NK-92 treated with Interleukin-12 subunit alpha and Interleukin-12 subunit beta, amount 100 ng/mL, for 24 hours (cell line): ENCODE data around the gene APC.
"Not testable (repeated sequence)": the region's sequence is repeated elsewhere in the genome, so short reads cannot be mapped to it uniquely, and the experiment has no call there.

Experiments
- DNase-seq: peaks from one replicate; lab custom pipeline; 2025; lab: John Stamatoyannopoulos, UW

Gene APC

DNA sequence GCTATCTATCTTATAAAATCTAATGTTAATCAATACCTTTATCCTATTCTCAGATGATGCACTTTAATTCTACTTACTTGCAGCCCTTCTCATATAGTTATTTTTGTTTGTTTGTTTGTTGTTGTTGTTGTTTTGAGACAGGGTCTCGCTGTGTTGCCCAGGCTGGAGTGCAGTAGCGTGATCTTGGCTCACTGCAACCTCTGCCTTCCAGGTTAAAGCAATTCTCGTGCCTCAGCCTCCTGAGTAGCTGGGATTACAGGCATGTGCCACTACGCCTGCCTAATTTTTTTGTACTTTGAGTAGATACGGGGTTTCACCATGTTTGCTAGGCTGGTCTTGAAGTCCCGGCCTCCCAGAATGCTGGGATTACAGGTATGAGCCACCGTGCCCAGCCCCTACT is 20.8 kb upstream of the APC start:
- not testable (repeated sequence) for DNase-seq

DNA sequence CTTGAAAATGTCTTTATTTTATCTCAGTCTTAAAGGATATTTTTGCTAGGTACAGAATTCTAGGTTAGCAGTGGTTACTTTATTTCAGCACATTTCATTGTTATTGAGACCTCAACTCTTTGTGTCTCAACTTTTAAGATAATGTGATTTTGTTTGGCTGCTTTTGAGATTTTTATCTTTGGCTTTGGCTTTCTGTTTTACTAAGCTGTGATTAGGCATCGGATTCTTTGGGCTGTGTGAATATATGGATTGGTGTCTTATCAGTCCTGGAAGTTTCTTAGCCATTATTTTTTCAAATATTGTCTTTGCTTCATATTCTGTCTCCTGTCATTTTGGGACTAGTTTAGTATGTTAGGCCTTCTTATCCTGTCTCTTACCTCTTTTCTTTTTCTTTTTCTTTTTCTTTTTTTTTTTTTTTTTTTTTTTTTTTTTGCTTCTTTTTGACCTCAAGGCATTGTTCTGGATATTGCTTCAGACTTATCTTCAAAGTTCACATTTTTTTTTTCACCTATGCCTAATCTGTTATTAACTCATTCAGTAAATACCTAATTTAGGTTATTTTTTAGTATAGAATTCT is 20.1 kb upstream of the APC start:
- no peak for DNase-seq

DNA sequence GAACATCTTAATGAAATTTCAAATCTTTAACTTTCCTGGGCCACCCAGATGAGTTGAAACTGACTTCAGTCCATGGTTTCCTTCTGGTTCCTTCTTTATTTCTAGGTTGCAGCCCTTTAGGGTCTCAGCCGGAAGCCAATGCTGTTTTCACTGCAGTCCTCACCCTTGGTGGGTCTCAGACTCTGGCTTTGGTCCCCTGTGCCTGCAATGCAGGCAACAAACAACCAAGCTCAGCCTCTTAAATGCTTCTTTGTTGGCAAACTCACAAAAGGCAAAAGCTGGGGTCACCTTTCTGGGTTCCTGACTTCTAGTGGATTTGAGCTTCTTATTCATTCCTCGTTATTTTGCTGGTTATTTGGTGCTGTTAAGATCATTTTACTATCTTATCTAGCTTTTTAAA is 19.3 kb upstream of the APC start:
- no peak for DNase-seq

DNA sequence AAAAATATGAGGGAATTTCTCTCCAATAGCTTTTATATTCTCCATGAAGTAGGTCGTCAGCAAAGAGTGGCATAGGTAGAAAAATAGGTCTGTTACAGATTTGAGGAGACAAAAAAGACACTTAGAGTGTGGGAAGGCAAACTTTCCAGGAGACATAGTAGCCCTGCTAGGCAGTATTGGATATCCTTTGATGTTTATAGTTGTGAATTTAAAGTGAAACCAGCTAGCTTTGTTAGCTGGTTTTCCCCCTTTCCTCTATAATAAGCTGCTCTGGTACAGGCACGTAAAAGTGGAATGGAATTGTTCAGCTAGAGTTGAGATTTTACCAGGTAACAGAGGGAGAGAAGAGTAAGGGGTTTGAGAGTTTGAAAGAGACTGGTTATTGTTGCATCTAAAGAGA is 17.1 kb upstream of the APC start:
- no peak for DNase-seq

DNA sequence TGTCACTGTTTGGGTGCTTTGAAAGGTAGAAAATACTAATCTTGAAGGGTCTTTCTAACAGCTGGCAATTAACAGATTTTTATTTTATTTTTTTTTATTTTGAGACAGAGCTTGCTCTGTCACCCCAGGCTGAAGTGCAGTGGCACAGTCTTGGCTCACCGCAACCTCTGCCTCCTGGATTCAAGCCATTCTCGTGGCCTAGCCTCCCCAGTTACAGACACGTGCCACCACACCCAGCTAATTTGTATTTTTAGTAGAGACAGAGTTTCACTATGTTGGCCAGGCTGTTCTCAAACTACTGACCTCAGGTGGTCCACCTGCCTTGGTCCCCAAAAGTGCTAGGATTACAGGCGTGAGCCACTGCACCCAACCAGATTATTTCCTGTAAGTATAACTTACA is 12.8 kb upstream of the APC start:
- no peak for DNase-seq

DNA sequence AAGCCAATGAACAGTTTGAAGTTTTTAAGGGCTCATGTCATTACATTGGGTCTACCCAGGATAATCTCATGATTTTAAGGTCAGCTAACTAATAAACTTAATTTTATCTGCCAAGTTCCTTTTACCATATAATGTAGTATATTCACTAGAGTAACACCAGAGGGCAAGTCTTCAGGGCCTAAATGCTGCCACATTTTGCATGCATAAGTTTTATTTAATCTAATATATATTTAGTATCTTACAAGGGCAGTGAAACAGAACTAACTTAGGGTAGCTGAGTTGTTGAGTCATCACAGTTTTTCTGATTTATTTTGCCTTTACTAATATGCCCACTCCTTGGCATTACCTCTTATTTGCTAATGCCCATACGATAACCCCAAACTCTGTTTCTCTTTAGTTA is 8.1 kb upstream of the APC start:
- no peak for DNase-seq

DNA sequence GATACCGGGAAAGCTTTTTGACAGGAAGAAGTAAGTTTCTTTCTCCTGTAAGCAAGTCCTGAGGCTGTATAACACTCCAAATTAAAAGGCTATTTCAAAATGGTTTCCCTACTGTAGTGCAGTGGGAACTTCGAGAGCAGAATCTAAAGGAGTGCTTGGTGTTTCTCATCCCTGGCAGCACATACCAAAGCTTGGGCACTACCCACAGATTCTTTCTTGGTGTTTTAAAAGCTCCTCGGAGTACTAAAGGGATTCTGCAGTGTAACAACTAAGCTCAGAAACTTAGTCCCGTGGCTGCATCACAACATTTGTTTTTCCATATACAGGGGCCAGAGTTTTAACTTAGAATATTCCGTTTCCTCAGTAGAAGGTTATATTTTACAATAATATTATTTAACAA is 5.6 kb upstream of the APC start:
- no peak for DNase-seq

DNA sequence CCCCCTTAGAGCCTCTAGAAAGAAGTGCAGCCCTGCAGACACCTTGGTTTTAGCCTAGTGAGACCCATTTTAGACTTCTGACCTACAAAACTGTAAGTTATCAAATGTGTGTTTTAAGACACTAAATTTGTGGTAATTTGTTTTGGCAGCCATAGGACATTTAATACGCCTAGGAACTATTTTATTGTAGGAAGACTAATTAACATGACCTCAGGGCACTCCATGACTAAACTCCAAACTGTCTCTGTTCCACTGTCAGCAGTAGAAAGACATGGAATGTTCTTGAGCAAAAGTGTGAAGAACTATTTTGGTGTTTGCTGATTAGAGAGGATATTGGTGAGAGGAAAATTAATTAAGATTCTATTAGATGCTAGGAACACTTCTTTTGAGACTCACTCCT is 4.1 kb upstream of the APC start:
- DNase-seq, result no peak

DNA sequence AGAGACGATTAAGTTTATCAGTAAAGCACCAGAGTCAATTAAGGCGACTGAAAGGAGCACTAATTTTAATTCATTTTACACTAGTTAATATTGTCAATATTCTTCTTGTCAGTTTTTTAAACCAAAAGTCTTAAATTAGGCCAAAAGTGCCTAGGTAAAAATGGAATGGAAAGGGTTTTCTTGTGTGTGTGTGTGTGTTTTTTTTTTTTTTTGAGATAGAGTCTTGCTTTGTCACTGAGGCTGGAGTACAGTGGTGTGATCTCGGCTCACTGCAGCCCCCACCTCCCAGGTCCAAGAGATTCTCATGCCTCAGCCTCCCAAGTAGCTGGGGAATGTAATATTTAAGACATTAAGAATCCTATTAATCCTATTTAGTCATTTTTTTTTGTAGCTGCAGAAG is 3.1 kb upstream of the APC start:
- DNase-seq, result no peak

DNA sequence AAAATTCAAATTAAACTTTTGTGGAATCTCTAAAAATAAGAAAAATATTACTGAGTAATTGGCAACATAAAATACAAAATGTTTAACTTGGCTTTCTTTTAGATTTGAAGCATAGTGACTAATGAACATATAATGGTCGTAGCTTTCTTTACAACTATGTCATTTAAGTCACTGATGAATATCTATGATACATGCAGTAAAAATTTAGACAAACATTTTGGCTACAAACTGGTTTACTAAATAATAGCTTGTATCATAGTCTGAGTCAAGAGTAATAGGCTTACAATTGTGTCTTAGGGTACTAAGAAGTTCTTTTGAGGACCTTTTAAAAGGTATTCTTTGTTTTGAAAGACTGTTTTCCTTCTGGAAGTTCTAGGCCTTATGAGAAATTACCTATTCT is 2.0 kb upstream of the APC start:
- DNase-seq, result no peak

DNA sequence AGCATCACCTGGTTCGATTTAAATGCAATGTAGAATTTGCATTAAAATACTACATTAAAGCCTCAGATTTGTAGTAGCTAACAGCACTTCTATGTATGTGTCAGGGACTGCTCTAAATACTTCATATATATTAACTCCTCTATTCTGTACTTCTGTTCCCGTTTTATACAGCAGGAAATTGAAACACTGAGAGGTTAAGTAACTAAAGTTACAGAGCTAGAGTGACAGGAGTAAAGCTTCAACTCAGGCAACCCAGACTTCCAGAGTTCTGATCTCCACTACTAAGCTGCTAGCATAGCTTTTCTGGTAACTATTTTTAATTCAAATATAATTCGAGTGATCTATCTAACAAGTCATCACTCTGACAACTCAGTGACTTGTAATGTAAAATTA is 619 bp upstream of the APC start:
- no peak for DNase-seq

DNA sequence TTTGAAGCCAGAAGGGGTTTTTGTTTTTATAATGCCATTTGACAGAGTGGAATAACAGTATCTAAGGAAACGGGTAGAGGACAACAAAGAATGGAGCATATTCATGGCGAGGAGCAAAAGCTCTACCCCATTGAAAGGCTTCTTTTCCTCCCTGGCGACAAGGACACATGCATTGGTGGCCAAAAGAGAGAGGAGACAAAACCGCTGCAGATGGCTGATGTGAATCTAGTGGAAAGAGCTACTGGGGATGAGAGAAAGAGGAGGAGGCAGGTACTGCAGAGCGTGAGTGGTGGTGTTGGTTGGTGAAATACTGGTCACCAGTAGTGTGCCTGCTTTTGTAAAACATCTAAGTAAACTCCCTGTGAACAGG is 491 bp downstream of the APC start:
- no peak for DNase-seq

DNA sequence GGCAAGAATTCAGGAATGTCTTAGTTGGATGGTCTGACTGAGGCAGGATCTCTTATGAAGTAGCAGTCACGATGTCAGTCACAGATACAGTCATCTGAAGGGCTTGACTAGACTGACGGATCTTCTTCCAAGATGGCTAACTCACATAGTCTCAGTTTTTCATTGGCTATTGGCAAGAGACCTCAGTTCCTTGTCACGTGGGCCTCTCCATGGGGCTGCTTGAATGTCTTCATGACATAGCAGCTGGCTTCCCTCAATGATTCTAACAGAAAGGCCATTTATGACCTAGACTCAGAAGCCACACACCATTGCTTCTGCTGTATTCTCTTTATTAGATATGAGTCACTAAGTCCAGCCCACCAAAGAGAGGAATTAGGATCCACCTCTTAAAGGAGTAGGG is 4.7 kb downstream of the APC start:
- no peak for DNase-seq

DNA sequence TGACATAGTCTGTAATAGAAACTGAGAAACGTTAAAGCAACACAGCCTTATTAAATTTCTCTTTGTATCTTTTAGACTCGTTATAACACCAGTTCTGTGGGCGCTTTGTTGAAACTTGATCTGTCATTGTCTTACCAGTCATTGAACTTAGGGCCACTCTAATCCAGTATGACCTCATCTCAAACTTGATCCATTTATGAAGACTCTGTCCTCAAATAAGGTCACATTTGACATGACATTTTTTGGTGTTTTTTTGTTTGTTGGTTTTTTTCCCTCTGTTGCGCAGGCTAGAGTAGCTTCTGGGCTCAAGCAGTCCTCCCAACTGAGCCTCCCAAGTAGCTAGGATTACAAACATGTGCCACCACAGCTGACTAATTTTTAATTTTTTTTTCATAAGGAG is 5.9 kb downstream of the APC start:
- no peak for DNase-seq

DNA sequence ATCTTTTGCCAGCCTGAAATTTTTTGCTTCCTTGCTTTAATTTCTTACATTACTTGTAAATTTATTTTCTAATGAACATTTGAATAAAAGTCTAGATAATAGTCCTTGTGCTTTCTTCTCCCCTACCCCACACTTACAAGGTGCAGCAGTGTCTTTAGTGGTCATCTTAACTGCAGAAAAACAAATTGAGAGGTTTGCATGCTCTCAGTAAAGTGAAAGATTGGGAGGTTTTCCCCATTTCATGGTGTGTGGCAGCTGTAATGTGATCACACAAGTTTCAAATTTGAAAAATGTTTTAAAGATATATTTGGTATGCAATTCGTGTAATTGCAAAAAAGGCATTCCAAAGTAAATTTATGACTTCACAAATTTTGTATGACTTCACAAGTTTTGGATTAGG is 14.7 kb downstream of the APC start:
- no peak for DNase-seq

DNA sequence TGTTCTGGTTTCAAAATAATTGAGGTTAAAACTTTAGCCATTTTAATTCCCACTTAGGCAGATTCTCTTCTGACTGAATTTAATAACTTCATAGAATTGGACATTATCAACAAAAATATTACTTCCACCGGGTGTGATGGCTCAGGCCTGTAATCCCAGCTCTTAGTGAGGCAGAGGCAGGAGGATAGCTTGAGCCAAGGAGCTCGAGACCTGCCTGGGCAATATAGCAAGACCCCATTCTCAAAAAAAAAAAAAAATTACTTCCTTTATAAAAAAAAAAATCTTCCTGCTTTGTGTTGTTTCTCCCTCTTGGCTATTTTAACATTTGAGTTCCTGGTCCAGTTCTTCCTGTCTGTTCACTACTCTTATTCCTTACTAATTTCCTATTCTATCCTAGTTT is 18.0 kb downstream of the APC start:
- no peak for DNase-seq

DNA sequence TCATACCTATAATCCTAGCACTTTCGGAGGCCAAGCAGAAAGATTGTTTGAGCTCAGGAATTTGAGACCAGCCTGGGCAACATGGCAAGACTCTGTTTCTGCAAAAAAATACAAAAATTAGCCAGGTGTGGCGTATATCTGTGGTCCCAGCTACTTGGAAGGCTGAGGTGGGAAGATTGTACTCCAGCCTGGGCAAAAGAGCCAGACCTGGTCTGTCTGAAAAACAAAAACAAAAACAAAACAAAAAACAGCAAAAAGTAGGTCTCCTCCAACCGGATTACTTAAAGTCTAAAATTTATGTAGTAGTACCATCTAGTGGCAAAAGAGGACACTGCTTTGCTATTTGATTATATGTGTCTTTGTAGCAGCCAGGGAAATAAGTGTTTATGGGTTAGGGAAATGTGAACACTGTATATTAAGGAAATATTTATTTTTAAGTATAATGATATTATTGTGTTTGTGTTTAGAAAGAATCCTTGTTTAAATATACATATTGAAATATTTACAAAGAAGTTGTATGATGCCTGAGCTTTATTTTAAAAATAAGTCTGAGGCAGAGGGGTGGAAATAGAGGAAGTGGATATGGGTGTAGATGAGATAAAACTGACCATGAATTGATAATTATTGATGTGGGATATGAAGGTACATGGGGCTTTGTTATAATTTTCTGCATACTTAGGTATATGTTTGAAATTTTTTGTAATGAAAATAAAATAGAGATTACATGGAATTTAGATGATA is 20.0 kb downstream of the APC start:
- no peak for DNase-seq

DNA sequence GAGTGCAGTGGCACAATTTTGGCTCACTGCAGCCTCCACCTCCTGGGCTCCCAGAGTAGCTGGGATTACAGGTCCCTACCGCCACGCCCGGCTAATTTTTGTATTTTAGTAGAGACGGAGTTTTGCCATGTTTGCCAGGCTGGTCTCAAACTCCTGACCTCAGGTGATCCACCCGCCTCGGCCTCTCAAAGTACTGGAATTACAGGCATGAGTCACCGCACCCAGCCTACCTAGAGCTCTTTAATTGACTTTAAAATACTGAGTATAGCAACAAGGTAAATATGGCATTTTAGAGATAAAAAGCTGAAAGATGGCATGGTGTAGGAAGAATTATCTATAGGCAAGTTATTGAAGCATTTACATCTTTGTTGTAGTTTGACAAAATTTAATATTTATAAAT is 21.0 kb downstream of the APC start:
- no peak for DNase-seq

DNA sequence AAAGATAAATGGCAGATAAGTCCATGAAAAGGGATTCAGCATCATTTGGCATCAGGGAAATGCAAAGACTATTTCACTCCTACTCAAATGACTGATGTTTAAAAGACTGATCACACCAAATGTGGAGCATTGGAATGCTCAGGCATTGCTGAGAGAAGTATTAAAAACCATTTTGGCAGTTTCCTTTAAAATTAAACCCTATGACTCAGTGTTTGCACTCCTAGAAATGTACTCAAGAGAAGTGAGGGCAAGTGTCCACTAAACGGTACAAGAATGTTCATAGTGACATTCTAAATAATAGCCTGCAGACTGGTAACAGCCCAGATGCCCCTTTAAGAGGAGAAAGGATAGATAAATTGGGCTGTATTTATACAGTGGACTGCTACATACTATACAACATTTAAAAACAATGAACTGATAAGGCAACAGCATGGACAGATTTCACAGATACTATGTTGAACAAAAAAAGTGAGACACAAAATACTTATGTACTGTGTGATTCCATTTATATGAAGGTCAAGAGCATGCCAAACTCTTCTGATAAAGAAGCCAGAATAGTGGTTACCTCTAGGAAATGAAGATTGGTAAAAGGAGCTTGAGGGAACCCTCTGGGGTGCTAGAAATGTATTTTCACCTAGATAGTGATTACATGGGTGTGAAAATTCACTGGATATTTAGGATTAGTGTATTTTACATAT is 24.6 kb downstream of the APC start:
- DNase-seq, result no peak

DNA sequence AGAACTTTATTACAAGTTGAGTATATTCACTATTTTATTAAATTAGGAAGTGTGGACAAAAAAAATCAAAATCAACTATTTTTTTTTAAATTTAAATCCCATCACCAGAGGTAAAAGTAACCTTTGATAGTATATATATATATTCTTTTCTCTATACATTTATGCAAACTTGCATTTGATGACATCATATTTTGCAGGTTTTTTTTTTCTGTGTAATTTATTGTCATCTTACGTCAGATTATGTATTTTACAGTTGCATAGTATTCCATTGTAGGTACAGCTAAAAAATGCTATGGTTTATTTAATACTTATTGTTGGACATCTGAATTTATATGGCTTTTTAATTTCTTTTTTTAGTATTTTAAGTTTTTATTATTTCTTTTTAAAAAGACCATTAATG is 25.5 kb downstream of the APC start:
- no peak for DNase-seq

DNA sequence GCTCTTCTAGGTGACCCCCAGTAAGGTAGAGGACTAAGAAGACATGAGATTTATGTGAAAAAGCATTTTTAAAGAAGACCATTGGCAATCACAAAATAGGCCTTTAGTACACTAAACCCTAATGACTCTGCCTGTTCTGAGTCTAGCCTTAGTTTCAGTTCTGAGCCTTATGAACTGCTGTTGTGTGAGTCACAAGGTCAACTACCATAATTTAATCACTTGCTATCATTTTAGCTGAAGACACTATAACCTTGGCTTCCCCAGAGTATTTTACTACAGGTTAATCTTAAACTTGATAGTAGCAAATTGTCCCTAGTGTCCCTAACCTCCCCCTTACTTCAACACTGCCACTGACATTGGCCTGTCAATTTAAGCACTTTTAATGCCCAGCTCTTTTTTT is 34.4 kb downstream of the APC start:
- no peak for DNase-seq

DNA sequence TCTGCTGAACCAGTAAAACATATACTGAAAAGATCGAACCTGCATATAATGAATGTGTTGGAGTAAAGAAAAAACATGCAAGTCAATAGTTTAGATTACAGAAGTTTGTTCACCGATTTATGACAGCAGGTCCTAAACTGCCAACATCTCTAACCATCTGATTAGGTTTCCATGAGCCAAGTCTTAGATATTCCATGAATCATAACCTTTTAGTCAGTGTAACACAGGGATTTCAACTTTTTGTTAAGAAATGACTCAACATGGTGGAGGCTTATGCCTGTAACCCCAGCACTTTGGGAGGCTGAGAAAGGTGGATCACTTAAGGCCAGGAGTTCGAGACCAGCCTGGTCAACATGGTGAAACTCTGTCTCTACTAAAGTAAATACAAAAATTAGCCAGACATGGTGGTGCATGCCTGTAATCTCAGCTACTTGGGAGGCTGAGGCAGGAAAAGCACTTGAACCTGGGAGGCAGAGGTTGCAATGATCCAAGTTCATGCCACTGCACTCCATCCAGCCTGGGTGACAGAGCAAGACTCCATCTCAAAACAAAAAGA is 38.7 kb downstream of the APC start:
- DNase-seq, result no peak

DNA sequence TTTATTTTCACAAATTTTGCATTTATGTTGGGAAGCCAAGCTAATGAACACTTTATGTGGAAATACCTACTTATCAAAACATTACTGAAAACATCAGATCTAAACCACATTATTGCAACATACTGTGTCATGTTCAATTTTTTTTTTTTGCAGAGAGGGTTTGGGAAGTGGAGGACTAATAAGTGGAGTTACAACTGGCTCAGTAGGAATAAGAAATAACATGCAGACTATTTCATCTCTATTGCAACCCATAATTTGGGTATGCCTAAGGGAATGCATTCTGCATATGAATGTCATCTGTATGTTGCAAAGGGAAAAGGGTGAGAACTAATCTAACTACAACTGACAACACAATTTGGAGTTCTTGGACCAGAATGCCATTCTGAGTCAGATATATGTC is 41.8 kb downstream of the APC start:
- DNase-seq, result no peak

DNA sequence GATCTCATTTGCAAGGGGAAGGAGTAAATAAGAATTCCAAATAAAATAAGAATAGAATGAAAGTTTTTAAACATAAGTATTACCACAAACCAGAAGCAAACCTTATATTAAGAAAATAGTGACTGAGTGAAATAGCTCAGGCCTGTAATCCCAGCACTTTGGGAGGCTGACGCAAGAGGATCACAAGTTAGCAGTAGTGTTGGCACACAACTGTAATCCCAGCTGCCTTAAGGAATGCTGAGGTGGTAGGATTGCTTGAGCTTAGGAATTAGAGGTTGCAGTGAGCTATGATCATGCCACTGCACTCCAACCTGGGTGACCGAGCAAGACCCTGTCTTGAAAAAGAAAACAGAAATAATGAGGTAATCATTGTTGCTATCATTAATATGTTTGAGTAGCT is 47.0 kb downstream of the APC start:
- DNase-seq, result no peak
